Peyer's patch (tissue), 4 donors: ENCODE measurements around the gene APOF. TPM values are rescaled to one million over a fixed set of nuclear protein-coding genes. Genes with fewer than 3 reads are reported as not detected.
A peak's percentile ranks its signal among the peaks of the same experiment; 100 is the strongest.
"Not testable (repeated sequence)": the region's sequence is repeated elsewhere in the genome, so short reads cannot be mapped to it uniquely, and the experiment has no call there.

Source experiments
- DNase-seq, 3 donors: peaks; one replicate each; pipeline ENCODE4 v3.0.0-alpha.2; 2017 to 2019
- H3K27ac ChIP-seq, 4 donors: fragments of 200-600 bp; sonication (generic); one replicate each; pipeline ENCODE4 v1.5.1; 2016 to 2019
- H3K27me3 ChIP-seq, 2 donors: fragments of 200-600 bp; sonication (generic); one replicate each; pipeline ENCODE4 v1.5.1; 2019
- H3K36me3 ChIP-seq, 3 donors: fragments of 200-600 bp; sonication (generic); one replicate each; pipeline ENCODE4 v1.5.1; 2016 to 2019
- H3K4me1 ChIP-seq, 4 donors: fragments of 200-600 bp; sonication (generic); one replicate each; pipeline ENCODE4 v1.5.1; 2016 to 2019
- H3K4me3 ChIP-seq, 4 donors: fragments of 200-600 bp; sonication (generic); 1 replicate in 3 of 4; 2 replicates in 1 of 4; pipeline ENCODE4 v1.5.1; 2016 to 2019; ENCODE audit warnings: mild to moderate bottlenecking in 1 of 4
- H3K9me3 ChIP-seq, 4 donors: fragments of 200-600 bp; sonication (generic); one replicate each; pipeline ENCODE4 v1.5.1; 2016 to 2019; ENCODE audit warnings: mild to moderate bottlenecking in 1 of 4
- POLR2A ChIP-seq, 2 donors: fragments of 450-650 bp; IDR thresholded peaks; one replicate each; pipeline ENCODE4 v1.5.1; 2017; ENCODE audit warnings: antibody characterized with exemption in 2 of 2, mild to moderate bottlenecking in 2 of 2, moderate library complexity in 2 of 2
- total RNA-seq, 4 donors: library from RNA; depleted of rRNA; stranded (reverse); fragments of >200 nt; gene quantifications; one replicate each; pipeline ENCODE4 v1.1.0, GENCODE V29; 2016
- TF ChIP-seq, protein P1 (sequence below), 6 experiments: fragments of 450-650 bp in 4 of 6; fragments of 200-600 bp in 2 of 6; sonication (generic) in 1 of 6; IDR thresholded peaks; one replicate each; pipeline ENCODE4 v1.5.1; 2017 to 2019; ENCODE audit warnings: antibody characterized with exemption in 6 of 6, mild to moderate bottlenecking in 3 of 6, moderate library complexity in 1 of 6

APOF gene
- total RNA-seq, 4 donors from 2014 or later = not detected

DNA sequence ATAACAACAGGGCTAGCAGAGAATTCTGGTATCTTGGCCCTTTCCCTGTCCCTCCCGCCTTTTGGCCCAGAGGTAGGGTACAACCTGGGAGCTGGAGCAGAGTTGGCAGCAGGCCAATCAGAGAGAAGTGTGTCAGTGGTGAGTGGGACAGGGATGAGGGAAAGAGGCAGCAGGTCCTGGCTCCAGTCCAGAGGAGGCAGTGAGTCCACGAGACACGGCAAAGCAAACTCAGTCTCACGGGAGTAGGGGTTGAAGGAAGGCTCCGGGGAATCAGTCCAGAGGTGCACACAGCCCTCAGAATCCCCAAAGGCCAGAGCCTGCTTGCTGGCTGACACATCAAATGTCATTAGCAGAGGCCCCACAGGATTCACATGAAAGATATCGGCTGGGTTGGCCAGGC is 36.1 kb downstream of the APOF start:
- H3K27ac ChIP-seq = no peak overlapping the region
- H3K4me3 ChIP-seq = no peak overlapping the region
- no peaks in the 10 kb centered on the region for H3K4me1 ChIP-seq
- H3K36me3 ChIP-seq = peaks cover 0 to 68% (median 0%) of the 10 kb centered on the region in 3 donors
- TF ChIP-seq, protein P1, sequence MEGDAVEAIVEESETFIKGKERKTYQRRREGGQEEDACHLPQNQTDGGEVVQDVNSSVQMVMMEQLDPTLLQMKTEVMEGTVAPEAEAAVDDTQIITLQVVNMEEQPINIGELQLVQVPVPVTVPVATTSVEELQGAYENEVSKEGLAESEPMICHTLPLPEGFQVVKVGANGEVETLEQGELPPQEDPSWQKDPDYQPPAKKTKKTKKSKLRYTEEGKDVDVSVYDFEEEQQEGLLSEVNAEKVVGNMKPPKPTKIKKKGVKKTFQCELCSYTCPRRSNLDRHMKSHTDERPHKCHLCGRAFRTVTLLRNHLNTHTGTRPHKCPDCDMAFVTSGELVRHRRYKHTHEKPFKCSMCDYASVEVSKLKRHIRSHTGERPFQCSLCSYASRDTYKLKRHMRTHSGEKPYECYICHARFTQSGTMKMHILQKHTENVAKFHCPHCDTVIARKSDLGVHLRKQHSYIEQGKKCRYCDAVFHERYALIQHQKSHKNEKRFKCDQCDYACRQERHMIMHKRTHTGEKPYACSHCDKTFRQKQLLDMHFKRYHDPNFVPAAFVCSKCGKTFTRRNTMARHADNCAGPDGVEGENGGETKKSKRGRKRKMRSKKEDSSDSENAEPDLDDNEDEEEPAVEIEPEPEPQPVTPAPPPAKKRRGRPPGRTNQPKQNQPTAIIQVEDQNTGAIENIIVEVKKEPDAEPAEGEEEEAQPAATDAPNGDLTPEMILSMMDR (IDR thresholded peaks at IDR 0.05) = no peak
- TF ChIP-seq POLR2A (IDR thresholded peaks at IDR 0.05) = no peak
- peak in 1 of 3 donors; percentile 31 for DNase-seq
- no peaks in the 10 kb centered on the region for H3K9me3 ChIP-seq
- H3K27me3 ChIP-seq = no peaks in the 10 kb centered on the region

DNA sequence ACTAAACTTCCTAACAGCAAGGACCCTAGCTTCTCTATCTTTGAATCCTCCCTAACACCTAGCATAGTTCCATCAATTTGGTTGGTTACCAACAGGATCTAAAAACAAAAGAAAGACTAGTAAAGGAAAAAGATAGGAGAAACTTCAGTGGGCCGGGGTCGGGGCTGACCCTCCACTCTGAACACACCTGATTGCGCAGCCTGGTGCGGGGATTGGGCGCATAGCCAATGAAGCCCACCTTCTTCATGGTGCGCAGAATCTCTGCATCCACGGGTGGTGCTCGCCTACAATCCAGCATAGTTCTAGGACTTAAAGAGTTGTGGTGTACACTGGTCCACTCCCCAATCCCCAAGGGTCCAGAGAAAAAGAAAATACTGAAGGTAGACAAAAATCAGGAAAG is 36.5 kb downstream of the APOF start:
- Histone ChIP-seq H3K4me3 (no peak overlapping the region), H3K9me3 (no peaks in the 10 kb centered on the region), H3K27ac (no peak overlapping the region), H3K27me3 (no peaks in the 10 kb centered on the region), H3K4me1 (no peaks in the 10 kb centered on the region), H3K36me3 (peaks cover 0 to 68% (median 0%) of the 10 kb centered on the region in 3 donors)
- no peak for DNase-seq
- TF ChIP-seq POLR2A (IDR thresholded peaks at IDR 0.05) = no peak
- TF ChIP-seq, protein P1 (IDR thresholded peaks at IDR 0.05) = no peak

DNA sequence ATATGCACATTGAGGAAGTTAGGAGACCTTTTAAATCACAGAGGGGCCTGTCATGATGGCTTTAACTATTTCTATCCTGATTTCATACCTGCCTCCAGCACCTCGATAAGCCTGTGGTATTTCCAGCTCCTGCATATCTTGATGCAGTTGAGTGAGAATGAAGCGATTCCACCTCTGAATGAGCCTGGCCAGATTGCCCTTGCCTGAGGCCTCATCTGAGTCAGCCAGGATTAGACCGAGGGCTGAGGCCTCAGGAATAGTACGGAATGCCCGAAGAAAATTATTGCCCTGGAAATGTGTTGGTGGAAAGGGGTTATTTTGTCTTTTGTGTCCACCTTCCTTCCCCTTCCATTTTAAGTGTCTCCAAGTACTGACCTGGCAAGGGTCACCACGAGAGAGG is 38.5 kb downstream of the APOF start:
- H3K27ac ChIP-seq = no peak overlapping the region
- H3K4me1 ChIP-seq = no peaks in the 10 kb centered on the region
- no peak for DNase-seq
- no peak overlapping the region for H3K4me3 ChIP-seq
- H3K27me3 ChIP-seq = no peaks in the 10 kb centered on the region
- H3K36me3 ChIP-seq = peaks cover 0 to 81% (median 0%) of the 10 kb centered on the region in 3 donors
- no peaks in the 10 kb centered on the region for H3K9me3 ChIP-seq
- TF ChIP-seq, protein P1 (IDR thresholded peaks at IDR 0.05) = no peak
- no peak for TF ChIP-seq POLR2A (IDR thresholded peaks at IDR 0.05)

DNA sequence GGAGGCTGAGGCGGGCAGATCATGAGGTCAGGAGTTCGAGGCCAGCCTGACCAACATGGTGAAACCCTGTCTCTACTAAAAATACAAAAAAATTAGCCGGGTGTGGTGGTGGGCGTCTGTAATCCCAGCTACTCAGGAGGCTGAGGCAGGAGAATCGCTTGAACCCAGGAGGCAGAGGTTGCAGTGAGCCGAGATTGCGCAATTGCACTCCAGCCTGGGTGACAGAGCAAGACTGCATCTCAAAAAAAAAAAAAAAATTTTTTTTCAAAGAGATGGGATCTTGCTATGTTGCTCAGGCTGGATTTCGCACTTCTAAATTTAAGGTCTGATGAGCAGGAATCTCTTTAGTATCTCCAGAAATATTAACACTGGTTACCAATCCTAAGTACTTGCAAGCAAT is 41.0 kb downstream of the APOF start:
- H3K4me1 ChIP-seq, H3K27ac ChIP-seq, DNase-seq, H3K27me3 ChIP-seq, H3K4me3 ChIP-seq, H3K9me3 ChIP-seq: not testable (repeated sequence)
- peaks cover 0 to 66% (median 0%) of the 10 kb centered on the region in 3 donors for H3K36me3 ChIP-seq

DNA sequence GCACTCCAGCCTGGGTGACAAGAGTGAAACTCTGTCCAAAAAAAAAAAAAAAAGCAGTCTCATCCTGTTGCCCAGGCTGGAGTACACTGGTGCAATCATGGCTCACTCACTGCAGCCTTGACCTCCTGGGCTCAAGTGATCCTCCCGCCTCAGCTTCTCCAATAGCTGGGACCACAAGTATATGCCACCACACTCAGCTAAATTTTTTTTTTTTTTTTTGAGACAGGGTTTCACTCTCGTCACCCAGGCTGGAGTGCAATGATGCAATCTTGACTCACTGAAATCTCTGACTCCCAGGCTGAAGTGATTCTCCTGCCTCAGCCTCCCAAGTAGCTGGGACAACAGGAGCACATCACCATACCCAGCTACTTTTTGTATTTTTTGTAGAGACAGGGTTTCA is 41.6 kb downstream of the APOF start:
- no peak overlapping the region for H3K4me3 ChIP-seq
- TF ChIP-seq, protein P1 (IDR thresholded peaks at IDR 0.05) = no peak
- no peak for TF ChIP-seq POLR2A (IDR thresholded peaks at IDR 0.05)
- H3K4me1 ChIP-seq = peaks cover 0 to 6% (median 0%) of the 10 kb centered on the region in 4 donors
- peak in 1 of 3 donors; percentile 7 for DNase-seq
- peaks cover 0 to 60% (median 0%) of the 10 kb centered on the region in 3 donors for H3K36me3 ChIP-seq
- no peaks in the 10 kb centered on the region for H3K27me3 ChIP-seq
- H3K9me3 ChIP-seq = no peaks in the 10 kb centered on the region
- H3K27ac ChIP-seq = no peak overlapping the region

DNA sequence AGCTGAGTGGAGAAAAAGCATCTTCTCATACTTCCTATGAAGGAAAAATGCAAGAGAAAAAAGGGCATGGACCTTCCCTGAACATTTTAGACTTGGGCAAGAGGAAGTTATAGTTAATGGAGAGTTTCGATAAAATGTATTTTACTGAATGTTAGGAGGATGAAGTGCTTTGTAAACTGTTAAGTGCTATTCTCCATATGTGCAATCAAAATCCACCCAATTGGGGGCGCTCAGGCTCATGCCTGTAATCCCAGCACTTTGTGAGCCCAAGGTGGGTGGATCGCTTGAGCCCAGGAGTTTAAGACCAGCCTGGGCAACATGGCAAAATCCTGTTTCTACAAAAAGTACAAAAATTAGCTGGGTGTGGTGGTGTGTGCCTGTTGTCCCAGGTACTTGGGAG is 45.0 kb downstream of the APOF start:
- Histone ChIP-seq H3K9me3 (no peaks in the 10 kb centered on the region), H3K36me3 (peaks cover 0 to 40% (median 0%) of the 10 kb centered on the region in 3 donors), H3K27me3 (no peaks in the 10 kb centered on the region), H3K4me1 (peaks cover 0 to 15% (median 6%) of the 10 kb centered on the region in 4 donors), H3K27ac (no peak overlapping the region), H3K4me3 (no peak overlapping the region)
- no peak for DNase-seq
- TF ChIP-seq, protein P1 (IDR thresholded peaks at IDR 0.05) = no peak
- TF ChIP-seq POLR2A (IDR thresholded peaks at IDR 0.05) = no peak
